H1 (cell line): ENCODE results near the gene SLC16A11. TPM values are rescaled to one million over a fixed set of nuclear protein-coding genes. Genes with fewer than 3 reads are reported as not detected.

Experiments used
- CTCF ChIA-PET: fragments of 300-600 bp; sonication (Branson Sonifier 250); formaldehyde crosslinking; loops from one replicate; lab custom pipeline; 2021; ENCODE audit not compliant: partially characterized antibody; lab: Charles Lee
- POLR2A ChIA-PET: fragments of 300-600 bp; sonication (Branson Sonifier 250); formaldehyde crosslinking; loops from one replicate; lab custom pipeline; 2021; ENCODE audit warnings: inconsistent platforms; ENCODE audit not compliant: partially characterized antibody; lab: Charles Lee
- DNase-seq, 2 experiments: peaks; one replicate each; pipeline versions ENCODE4 v3.0.0 to v3.0.0-alpha.2; 2010 to 2022; ENCODE audit warnings: low spot score in 2 of 2, low read depth in 1 of 2, mixed read lengths in 1 of 2
- FAIRE-seq: peaks from 2 replicates; lab custom pipeline; 2011; peaks lifted over from hg19 to GRCh38; lab: Jason Lieb, UNC
- H2AFZ ChIP-seq: 2 replicates; pipeline ENCODE4 v1.8.1; 2012; ENCODE audit warnings: low read length, inconsistent platforms
- H2AK5ac ChIP-seq: 2 replicates; pipeline ENCODE4 v1.6.1; 2013; ENCODE audit warnings: low read depth, low read length
- H2BK120ac ChIP-seq: replicated peaks from 2 replicates; pipeline ENCODE3; 2013; ENCODE audit warnings: low read depth, low read length, inconsistent platforms
- H2BK12ac ChIP-seq: 2 replicates; pipeline ENCODE4 v1.6.1; 2013; ENCODE audit warnings: low read depth, low read length
- H2BK15ac ChIP-seq: 2 replicates; pipeline ENCODE4 v1.6.1; 2013; ENCODE audit warnings: low read length
- H2BK20ac ChIP-seq: 2 replicates; pipeline ENCODE4 v1.6.1; 2013; ENCODE audit warnings: low read length
- H2BK5ac ChIP-seq: 2 replicates; pipeline ENCODE4 v1.6.1; 2013; ENCODE audit warnings: low read depth, low read length
- H3K14ac ChIP-seq: 2 replicates; pipeline ENCODE4 v1.6.1; 2013; ENCODE audit warnings: inconsistent platforms; ENCODE audit not compliant: insufficient read length
- H3K18ac ChIP-seq: 2 replicates; pipeline ENCODE4 v1.6.1; 2013; ENCODE audit warnings: low read length; ENCODE audit errors: extremely low read depth
- H3K23ac ChIP-seq: 2 replicates; pipeline ENCODE4 v1.6.1; 2013; ENCODE audit warnings: inconsistent platforms; ENCODE audit not compliant: insufficient read length
- H3K23me2 ChIP-seq: 2 replicates; pipeline ENCODE4 v1.6.1; 2013; ENCODE audit warnings: low read depth, low read length
- H3K27ac ChIP-seq: 2 replicates; pipeline ENCODE4 v1.6.1; 2011; ENCODE audit warnings: low read depth, low read length, inconsistent platforms
- H3K27me3 ChIP-seq, 4 experiments: replicated peaks in 1 of 4; 1 replicate in 1 of 4; 2 replicates in 3 of 4; pipeline versions ENCODE4 v1.6.1 to v1.8.1; 2011 to 2013; ENCODE audit warnings: low read length in 3 of 4, mild to moderate bottlenecking in 3 of 4, inconsistent platforms in 2 of 4, mixed read lengths in 2 of 4, moderate library complexity in 1 of 4; ENCODE audit not compliant: control insufficient read depth in 3 of 4, insufficient read depth in 3 of 4; ENCODE audit errors: extremely low read depth in 1 of 4
- H3K36me3 ChIP-seq, 4 experiments: 2 replicates each; pipeline versions ENCODE4 v1.6.1 to v1.8.1; 2011 to 2013; ENCODE audit warnings: mild to moderate bottlenecking in 4 of 4, low read length in 3 of 4, moderate library complexity in 2 of 4, control low read depth in 1 of 4, inconsistent platforms in 1 of 4; ENCODE audit not compliant: insufficient read depth in 4 of 4, control insufficient read depth in 2 of 4
- H3K4ac ChIP-seq: replicated peaks from 2 replicates; pipeline ENCODE3; 2013; ENCODE audit warnings: low read length, low read depth, mixed read lengths, inconsistent platforms; ENCODE audit not compliant: insufficient read length
- H3K4me1 ChIP-seq, 4 experiments: replicated peaks in 1 of 4; 1 replicate in 1 of 4; 2 replicates in 3 of 4; pipeline versions ENCODE4 v1.6.1 to v1.8.1; 2011 to 2013; ENCODE audit warnings: low read length in 3 of 4, inconsistent platforms in 2 of 4, mixed read lengths in 1 of 4; ENCODE audit not compliant: insufficient read depth in 4 of 4, control insufficient read depth in 3 of 4
- H3K4me2 ChIP-seq, 2 experiments: 2 replicates each; pipeline versions ENCODE4 v1.6.1 to v1.8.1; 2011 to 2013; ENCODE audit warnings: low read depth in 2 of 2, low read length in 2 of 2, control low read depth in 1 of 2, inconsistent platforms in 1 of 2, mild to moderate bottlenecking in 1 of 2; ENCODE audit not compliant: insufficient read depth in 1 of 2
- H3K4me3 ChIP-seq, 4 experiments: fragments of 200-600, 300-600 bp in 1 of 4; sonication (generic), shearing (Covaris generic), sonication (Bioruptor Twin) in 1 of 4; 2 replicates each; pipeline versions ENCODE4 v1.5.1 to v1.8.1; 2011 to 2016; ENCODE audit warnings: low read length in 4 of 4, low read depth in 3 of 4, control low read depth in 2 of 4, inconsistent platforms in 2 of 4, mild to moderate bottlenecking in 2 of 4, mixed read lengths in 1 of 4, moderate library complexity in 1 of 4; ENCODE audit not compliant: insufficient read depth in 2 of 4; ENCODE audit errors: extremely low read depth in 1 of 4
- H3K56ac ChIP-seq: replicated peaks from 2 replicates; pipeline ENCODE3; 2013; ENCODE audit warnings: low read depth, mild to moderate bottlenecking, mixed read lengths, low read length, inconsistent platforms; ENCODE audit not compliant: insufficient read length
- H3K79me1 ChIP-seq: 2 replicates; pipeline ENCODE4 v1.6.1; 2013; ENCODE audit warnings: low read depth, low read length, control low read depth
- H3K79me2 ChIP-seq, 2 experiments: 2 replicates each; pipeline versions ENCODE4 v1.6.1 to v1.8.1; 2012 to 2013; ENCODE audit warnings: low read length in 2 of 2, mild to moderate bottlenecking in 2 of 2, inconsistent platforms in 1 of 2; ENCODE audit not compliant: insufficient read depth in 2 of 2, control insufficient read depth in 1 of 2
- H3K9ac ChIP-seq, 4 experiments: replicated peaks in 1 of 4; 1 replicate in 1 of 4; 2 replicates in 3 of 4; pipeline versions ENCODE4 v1.6.1 to v1.8.1; 2011 to 2013; ENCODE audit warnings: low read depth in 3 of 4, low read length in 3 of 4, control low read depth in 2 of 4, mild to moderate bottlenecking in 2 of 4, moderate library complexity in 2 of 4, inconsistent platforms in 1 of 4; ENCODE audit errors: extremely low read depth in 1 of 4
- H3K9me3 ChIP-seq, 2 experiments: 2 replicates each; pipeline versions ENCODE4 v1.6.1 to v1.8.1; 2012 to 2013; ENCODE audit warnings: mild to moderate bottlenecking in 2 of 2, moderate library complexity in 2 of 2, control low read depth in 1 of 2, inconsistent platforms in 1 of 2, low read depth in 1 of 2, low read length in 1 of 2, mixed read lengths in 1 of 2; ENCODE audit not compliant: insufficient read depth in 2 of 2
- H4K20me1 ChIP-seq, 2 experiments: replicated peaks in 1 of 2; 2 replicates each; pipeline versions ENCODE3 to v1.8.1; 2011 to 2013; ENCODE audit warnings: inconsistent platforms in 2 of 2, low read length in 2 of 2, mild to moderate bottlenecking in 1 of 2; ENCODE audit not compliant: insufficient read depth in 2 of 2, control insufficient read depth in 1 of 2
- H4K5ac ChIP-seq: 2 replicates; pipeline ENCODE4 v1.6.1; 2013; ENCODE audit warnings: low read length, low read depth, mixed read lengths, inconsistent platforms; ENCODE audit not compliant: insufficient read length
- H4K8ac ChIP-seq: 2 replicates; pipeline ENCODE4 v1.8.0; 2013; ENCODE audit warnings: mild to moderate bottlenecking, moderate library complexity, low read length, inconsistent platforms; ENCODE audit not compliant: insufficient read depth; ENCODE audit errors: extremely low read depth
- H4K91ac ChIP-seq: replicated peaks from 2 replicates; pipeline ENCODE3; 2013; ENCODE audit warnings: low read length, mixed read lengths, inconsistent platforms; ENCODE audit not compliant: insufficient read length
- CREB1 ChIP-seq: IDR thresholded peaks from 2 replicates; pipeline ENCODE4 v1.6.1; 2012; ENCODE audit warnings: inconsistent platforms
- GABPA ChIP-seq: IDR thresholded peaks from 2 replicates; pipeline ENCODE4 v1.6.1; 2011; ENCODE audit warnings: mild to moderate bottlenecking, low read length, moderate library complexity, borderline replicate concordance; ENCODE audit not compliant: insufficient read depth
- SRF ChIP-seq: IDR thresholded peaks from 2 replicates; pipeline ENCODE4 v1.6.1; 2011; ENCODE audit warnings: mild to moderate bottlenecking, low read depth, low read length, moderate library complexity
- WGBS, 2 experiments: shearing (Covaris generic) in 1 of 2; methylation state at CpG; one replicate each; pipeline versions ENCODE4 v1.1.6 to v1.1.7; 2013 to 2015; ENCODE audit warnings: low lambda C conversion rate in 2 of 2, mixed read lengths in 2 of 2, inconsistent platforms in 1 of 2, low coverage in 1 of 2, missing lambda C conversion rate in 1 of 2; ENCODE audit not compliant: insufficient replicate concordance in 2 of 2, insufficient coverage in 1 of 2, insufficient read length in 1 of 2; ENCODE audit errors: extremely low coverage in 1 of 2, missing lambda C conversion rate in 1 of 2; 5-methylcytosine and 5-hydroxymethylcytosine counted together
- polyA plus RNA-seq, 7 experiments: library from polyadenylated mRNA; depleted of rRNA in 3 of 7; stranded (reverse) in 5 of 7; unstranded in 2 of 7; fragments of >200 nt in 5 of 7; fragments of 200-250 nt in 2 of 7; gene quantifications; 1 replicate in 5 of 7; 2 replicates in 1 of 7; 4 replicates in 1 of 7; pipeline versions ENCODE4 v1.2.1 to v1.2.3, GENCODE V29; 2011 to 2013; ENCODE audit warnings: missing spikeins in 2 of 7, mixed read lengths in 2 of 7
- total RNA-seq: library from RNA; stranded (reverse); fragmentation: NEBNext Ultra II Directional; extraction: Animal tissue kit (Norgen Biotek cat#: 25700); gene quantifications from 2 replicates; pipeline ENCODE4 v1.2.1, GENCODE V29; 2021

Gene SLC16A11
- total and polyA plus RNA-seq, 2 of the 8 experiments (the other 6 are each of a cell fraction or from before 2014, with no cell fraction given): 0.35 to 0.39 TPM

GRCh38 chr17:7016886-7017826 lies 26.7 kb downstream of the SLC16A11 start:
- H3K18ac ChIP-seq: no peak overlapping the region
- no peak overlapping the region for H2BK15ac ChIP-seq
- H3K36me3 ChIP-seq: peaks cover 0 to 4% (median 2%) of the 10 kb centered on the region in 4 experiments; a peak in 3 of 8 replicates
- H2BK5ac ChIP-seq: no peak overlapping the region
- H4K8ac ChIP-seq: no peak overlapping the region
- H3K23ac ChIP-seq: no peak overlapping the region
- peaks cover 11% of the 10 kb centered on the region for H3K23me2 ChIP-seq
- H4K20me1 ChIP-seq: no peaks in the 10 kb centered on the region
- no peak overlapping the region for H3K14ac ChIP-seq
- ChIA-PET POLR2A (interaction anchor here (1.0 kb wide), 1 partner anchor 17 kb away, joined by 3 read pairs; no protein-coding TSS in a partner anchor), CTCF (interaction anchor here (1.0 to 1.3 kb wide), 3 partner anchors 10 to 106 kb away, joined by 3 to 4 read pairs (median 3); no protein-coding TSS in a partner anchor)
- no peak overlapping the region for H2AFZ ChIP-seq
- H2BK20ac ChIP-seq: no peak overlapping the region
- H3K56ac ChIP-seq: no peak overlapping the region
- DNase-seq: no peak
- H2AK5ac ChIP-seq: no peak overlapping the region
- peaks cover 0 to 13% of the 10 kb centered on the region in 2 experiments; a peak in 2 of 4 replicates for H3K79me2 ChIP-seq
- no peak overlapping the region for H4K91ac ChIP-seq
- no peak overlapping the region for H4K5ac ChIP-seq
- no peak overlapping the region for H3K27ac ChIP-seq
- H3K4me3 ChIP-seq: no peak overlapping the region
- H2BK120ac ChIP-seq: no peak overlapping the region
- no peak overlapping the region for H2BK12ac ChIP-seq
- TF ChIP-seq CREB1 (no peak), GABPA (no peak), SRF (no peak)
- H3K4me1 ChIP-seq: peaks cover 0 to 30% (median 16%) of the 10 kb centered on the region in 4 experiments; a peak in 6 of 7 replicates
- H3K4ac ChIP-seq: no peak overlapping the region
- no peaks in the 10 kb centered on the region for H3K79me1 ChIP-seq
- no peak for FAIRE-seq
- H3K4me2 ChIP-seq: no peak overlapping the region
- no peaks in the 10 kb centered on the region for H3K9me3 ChIP-seq
- peaks cover 0 to 8% (median 6%) of the 10 kb centered on the region in 4 experiments; a peak in 4 of 7 replicates for H3K27me3 ChIP-seq
- no peak overlapping the region for H3K9ac ChIP-seq
- WGBS, 2 experiments: 89% methylated on average over 20 of the region's 20 CpGs; no CpG with 5 or more reads in 1 of the 2 experiments
